GM23248 (cell line): ENCODE data around the gene ZFAND3.

Experiments
- EZH2 ChIP-seq: fragments of 200-600 bp; sonication (generic); IDR thresholded peaks from 2 replicates; pipeline ENCODE4 v1.6.1; 2018; ENCODE audit warnings: antibody characterized with exemption, mild to moderate bottlenecking; ENCODE audit not compliant: insufficient read depth, poor library complexity, severe bottlenecking
- EZH2phosphoT487 ChIP-seq: fragments of 200-600 bp; sonication (generic); IDR thresholded peaks from 2 replicates; pipeline ENCODE4 v1.6.1; 2018; ENCODE audit warnings: antibody characterized with exemption, moderate library complexity, mild to moderate bottlenecking, low read depth; ENCODE audit not compliant: insufficient read depth

- no peak for TF ChIP-seq EZH2
- no peak for TF ChIP-seq EZH2phosphoT487
These were observed 18.6 kb upstream of the ZFAND3 start for GRCh38 chr6:37800703-37801604.
